Lung (tissue), 12 donors: ENCODE results near the gene SRR. TPM values are rescaled to one million over a fixed set of nuclear protein-coding genes. Genes with fewer than 3 reads are reported as not detected.

Experiments
- ATAC-seq: fragments of 200-7000 bp; cut with Tn5 transposase; one replicate; pipeline ENCODE4 v1.9.1; 2020; ENCODE audit warnings: moderate number of reproducible peaks; ENCODE audit not compliant: insufficient read depth, low FRiP score
- DNase-seq, 3 donors: peaks; one replicate each; pipeline ENCODE4 v3.0.0-alpha.2; 2013 to 2017
- H3K27ac ChIP-seq, 2 donors: one replicate each; pipeline ENCODE4 v1.5.1; 2013; ENCODE audit warnings: mild to moderate bottlenecking in 2 of 2, moderate library complexity in 2 of 2, control low read depth in 1 of 2, inconsistent platforms in 1 of 2, low read depth in 1 of 2, low read length in 1 of 2
- H3K27me3 ChIP-seq, 3 donors: one replicate each; pipeline ENCODE4 v1.5.1; 2013; ENCODE audit warnings: low read length in 2 of 3; ENCODE audit not compliant: control insufficient read depth in 3 of 3, insufficient read depth in 3 of 3
- H3K36me3 ChIP-seq, 4 donors: one replicate each; pipeline ENCODE4 v1.5.1; 2013; ENCODE audit warnings: low read length in 4 of 4, mild to moderate bottlenecking in 1 of 4, moderate library complexity in 1 of 4; ENCODE audit not compliant: control insufficient read depth in 4 of 4, insufficient read depth in 4 of 4
- H3K4me1 ChIP-seq, 5 donors: one replicate each; pipeline ENCODE4 v1.5.1; 2013; ENCODE audit warnings: low read length in 5 of 5, mild to moderate bottlenecking in 2 of 5, moderate library complexity in 1 of 5; ENCODE audit not compliant: control insufficient read depth in 5 of 5, insufficient read depth in 5 of 5
- H3K4me3 ChIP-seq: one replicate; pipeline ENCODE4 v1.5.1; 2013; ENCODE audit warnings: mild to moderate bottlenecking, control low read depth, moderate library complexity
- H3K9ac ChIP-seq, 2 donors: one replicate each; pipeline ENCODE4 v1.5.1; 2013; ENCODE audit warnings: low read length in 2 of 2, control low read depth in 1 of 2; ENCODE audit not compliant: insufficient read depth in 1 of 2
- H3K9me3 ChIP-seq, 4 donors: one replicate each; pipeline ENCODE4 v1.5.1; 2013; ENCODE audit warnings: low read length in 3 of 4, mild to moderate bottlenecking in 1 of 4, moderate library complexity in 1 of 4; ENCODE audit not compliant: control insufficient read depth in 4 of 4, insufficient read depth in 3 of 4
- WGBS, 2 donors: extraction: QIAGEN DNeasy Blood & Tissue Kit; methylation state at CpG; one replicate each; pipeline ENCODE4 v1.1.7; 2013; 5-methylcytosine and 5-hydroxymethylcytosine counted together
- polyA plus RNA-seq, 2 donors: library from polyadenylated mRNA; stranded (reverse); fragments of 200-250 nt; gene quantifications; one replicate each; pipeline ENCODE4 v1.2.1, GENCODE V29; 2013
- total RNA-seq, 2 donors: library from RNA; depleted of rRNA in 1 of 2; stranded (reverse); fragments of >200 nt in 1 of 2; gene quantifications; one replicate each; pipeline ENCODE4 v1.2.1, GENCODE V29; 2014 to 2021
- TF ChIP-seq, protein P1 (sequence below): IDR thresholded peaks from 2 replicates; pipeline ENCODE4 v1.5.1; 2012; ENCODE audit warnings: mild to moderate bottlenecking; ENCODE audit errors: control extremely low read depth, extremely low read depth
- donor health status: control.
- donor health status: control.
- donor health status: Bipolar disorder and iron deficiency.
- donor health status: healthy.
- donor health status: DM: yes; HTN: yes; CAD: no.

SRR gene
- total and polyA plus RNA-seq, 4 donors = 5.0 to 17.3 (median 7.8) TPM

DNA sequence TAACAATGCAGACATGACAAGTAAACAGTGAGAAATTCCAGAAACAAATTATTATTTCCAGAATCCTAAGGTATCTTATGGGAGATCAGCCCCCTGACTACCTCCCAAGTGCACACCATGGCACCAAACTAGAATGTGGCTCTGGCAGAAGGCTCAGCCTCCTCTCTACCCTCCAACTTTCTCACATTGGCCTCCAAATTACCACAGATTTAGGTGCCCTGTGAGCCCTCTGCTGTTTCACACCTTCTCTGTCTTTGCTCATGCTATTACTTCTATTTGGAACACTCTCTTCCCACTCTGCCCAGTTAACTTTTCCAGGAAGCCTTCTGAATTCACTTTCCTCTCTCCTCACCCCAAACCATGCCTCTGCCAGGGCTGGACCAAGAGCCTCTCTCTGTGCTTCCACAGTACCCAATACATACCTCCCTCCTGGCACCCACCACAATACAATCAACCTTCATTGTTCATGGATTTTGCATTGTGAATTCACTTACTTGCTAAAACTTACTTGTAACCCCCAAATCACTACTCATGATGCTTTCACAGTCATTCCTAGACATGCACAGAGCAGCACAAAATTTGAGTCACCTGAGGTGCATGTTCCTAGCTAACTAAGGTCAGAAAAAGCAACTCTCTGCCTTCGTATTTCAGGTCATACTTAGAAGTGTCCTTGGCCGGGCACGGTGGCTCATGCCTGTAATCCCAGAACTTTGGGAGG is 31.6 kb upstream of the SRR start:
- H3K4me3 ChIP-seq = no peak overlapping the region
- ATAC-seq (no peak), DNase-seq (no peak)
- peaks cover 3 to 6% (median 6%) of the 10 kb centered on the region in 4 donors for H3K36me3 ChIP-seq
- H3K9me3 ChIP-seq = no peaks in the 10 kb centered on the region
- H3K27me3 ChIP-seq = no peaks in the 10 kb centered on the region
- TF ChIP-seq, protein P1, sequence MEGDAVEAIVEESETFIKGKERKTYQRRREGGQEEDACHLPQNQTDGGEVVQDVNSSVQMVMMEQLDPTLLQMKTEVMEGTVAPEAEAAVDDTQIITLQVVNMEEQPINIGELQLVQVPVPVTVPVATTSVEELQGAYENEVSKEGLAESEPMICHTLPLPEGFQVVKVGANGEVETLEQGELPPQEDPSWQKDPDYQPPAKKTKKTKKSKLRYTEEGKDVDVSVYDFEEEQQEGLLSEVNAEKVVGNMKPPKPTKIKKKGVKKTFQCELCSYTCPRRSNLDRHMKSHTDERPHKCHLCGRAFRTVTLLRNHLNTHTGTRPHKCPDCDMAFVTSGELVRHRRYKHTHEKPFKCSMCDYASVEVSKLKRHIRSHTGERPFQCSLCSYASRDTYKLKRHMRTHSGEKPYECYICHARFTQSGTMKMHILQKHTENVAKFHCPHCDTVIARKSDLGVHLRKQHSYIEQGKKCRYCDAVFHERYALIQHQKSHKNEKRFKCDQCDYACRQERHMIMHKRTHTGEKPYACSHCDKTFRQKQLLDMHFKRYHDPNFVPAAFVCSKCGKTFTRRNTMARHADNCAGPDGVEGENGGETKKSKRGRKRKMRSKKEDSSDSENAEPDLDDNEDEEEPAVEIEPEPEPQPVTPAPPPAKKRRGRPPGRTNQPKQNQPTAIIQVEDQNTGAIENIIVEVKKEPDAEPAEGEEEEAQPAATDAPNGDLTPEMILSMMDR = no peak
- WGBS, 2 donors = 95 to 97% methylated on average over 3 of the region's 3 CpGs
- H3K9ac ChIP-seq = no peak overlapping the region
- H3K4me1 ChIP-seq = no peaks in the 10 kb centered on the region
- no peak overlapping the region for H3K27ac ChIP-seq

- Histone ChIP-seq H3K4me1 (no peaks in the 10 kb centered on the region), H3K9ac (no peak overlapping the region), H3K27me3 (no peaks in the 10 kb centered on the region), H3K27ac (no peak overlapping the region), H3K36me3 (peaks cover 6 to 12% (median 9%) of the 10 kb centered on the region in 4 donors), H3K4me3 (no peak overlapping the region), H3K9me3 (no peaks in the 10 kb centered on the region)
- ATAC-seq (no peak), DNase-seq (no peak)
- WGBS, 2 donors = 46 to 83% methylated on average over 2 of the region's 2 CpGs
- TF ChIP-seq, protein P1 = no peak
These were observed 29.3 kb upstream of the SRR start for GRCh38 chr17:2274414-2274813.

- DNase-seq = no peak
- Histone ChIP-seq H3K36me3 (peaks cover 11 to 22% (median 15%) of the 10 kb centered on the region in 4 donors), H3K4me1 (no peaks in the 10 kb centered on the region), H3K9ac (no peak overlapping the region), H3K27ac (no peak overlapping the region), H3K9me3 (no peaks in the 10 kb centered on the region), H3K4me3 (no peak overlapping the region), H3K27me3 (no peaks in the 10 kb centered on the region)
- no peak for ATAC-seq
- 76 to 94% methylated on average over 1 of the region's 1 CpG for WGBS, 2 donors
- TF ChIP-seq, protein P1 = no peak
These were observed 28.0 kb upstream of the SRR start for GRCh38 chr17:2275722-2276121.
